Measurements from ENCODE around the gene NREP. TPM values are rescaled to one million over a fixed set of nuclear protein-coding genes. Genes with fewer than 3 reads are reported as not detected.

The NREP gene
- total and polyA plus RNA-seq, 2 donors (not counting 3 experiments of a cell fraction or from before 2014, with no cell fraction given) = 96.7 to 112 TPM

DNA sequence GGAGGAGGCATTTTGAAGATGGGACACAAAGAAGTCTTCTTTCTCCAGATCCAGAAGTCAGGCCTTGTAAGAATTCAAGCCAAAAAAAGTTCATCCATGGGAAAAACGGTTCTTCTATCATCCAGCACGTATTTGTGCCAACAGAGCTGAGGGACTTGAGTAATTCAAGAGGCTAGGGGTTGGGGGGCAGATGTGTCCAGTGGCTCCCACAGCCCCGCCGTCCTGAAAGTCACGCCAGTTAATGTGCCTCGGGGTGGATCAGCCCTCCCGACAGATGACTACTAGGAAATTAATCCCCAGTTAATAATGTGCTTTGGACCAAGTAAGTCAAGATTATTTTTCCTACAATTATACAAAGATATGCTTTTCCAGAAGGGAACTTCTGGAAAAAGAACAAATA is 23.4 kb downstream of the NREP start:
- no peaks in the 10 kb centered on the region for H3K9me1 ChIP-seq (replicated peaks; ENCODE audit: control insufficient read depth, extremely low read depth, insufficient read depth, low read length)
- H4K20me1 ChIP-seq (replicated peaks; ENCODE audit: control insufficient read depth, extremely low read depth, insufficient read depth, low read length) = no peaks in the 10 kb centered on the region
- no TSS peak for BruUV-seq (replicated peaks)
- ChIA-PET CTCF (no interaction called here), POLR2A (no interaction called here)
- H3K79me2 ChIP-seq (ENCODE audit: control insufficient read depth, insufficient read depth, low read length) = no peaks in the 10 kb centered on the region
- H3K27ac ChIP-seq (ENCODE audit: insufficient read depth, low read depth, low read length) = no peak overlapping the region
- H3K4me2 ChIP-seq (ENCODE audit: insufficient read depth, low read length) = no peak overlapping the region
- no peaks in the 10 kb centered on the region for H3K27me3 ChIP-seq (ENCODE audit: control insufficient read depth in 2 of 2, insufficient read depth in 2 of 2, low read length in 2 of 2)
- intact Hi-C loops (cut with micrococcal nuclease) (no loop called here), dilution Hi-C loops (cut with MboI; ENCODE audit: extremely low pct_ligation_motif_present, low sequenced_read_pairs) (no loop called here)
- FAIRE-seq (no peak), DNase-seq (ENCODE audit: low read depth, low spot score) (no peak)
- H3K9ac ChIP-seq (replicated peaks; ENCODE audit: extremely low read depth, insufficient read depth, low read length) = no peak overlapping the region
- H3K9me3 ChIP-seq (replicated peaks; ENCODE audit: control insufficient read depth, insufficient read depth, low read length) = no peaks in the 10 kb centered on the region
- H3K4me3 ChIP-seq (replicated peaks in 1 of 3; ENCODE audit: insufficient read depth in 1 of 3, low read depth in 1 of 3, low read length in 3 of 3) = no peak overlapping the region
- no peak overlapping the region for H2AFZ ChIP-seq (ENCODE audit: low read depth, low read length)
- H3K4me1 ChIP-seq (ENCODE audit: control insufficient read depth, extremely low read depth, insufficient read depth, low read length) = no peaks in the 10 kb centered on the region
- no peak for TF ChIP-seq JUN (IDR thresholded peaks at IDR 0.05; ENCODE audit: borderline replicate concordance, insufficient read depth, insufficient read length, low read depth)
- TF ChIP-seq, protein P1, sequence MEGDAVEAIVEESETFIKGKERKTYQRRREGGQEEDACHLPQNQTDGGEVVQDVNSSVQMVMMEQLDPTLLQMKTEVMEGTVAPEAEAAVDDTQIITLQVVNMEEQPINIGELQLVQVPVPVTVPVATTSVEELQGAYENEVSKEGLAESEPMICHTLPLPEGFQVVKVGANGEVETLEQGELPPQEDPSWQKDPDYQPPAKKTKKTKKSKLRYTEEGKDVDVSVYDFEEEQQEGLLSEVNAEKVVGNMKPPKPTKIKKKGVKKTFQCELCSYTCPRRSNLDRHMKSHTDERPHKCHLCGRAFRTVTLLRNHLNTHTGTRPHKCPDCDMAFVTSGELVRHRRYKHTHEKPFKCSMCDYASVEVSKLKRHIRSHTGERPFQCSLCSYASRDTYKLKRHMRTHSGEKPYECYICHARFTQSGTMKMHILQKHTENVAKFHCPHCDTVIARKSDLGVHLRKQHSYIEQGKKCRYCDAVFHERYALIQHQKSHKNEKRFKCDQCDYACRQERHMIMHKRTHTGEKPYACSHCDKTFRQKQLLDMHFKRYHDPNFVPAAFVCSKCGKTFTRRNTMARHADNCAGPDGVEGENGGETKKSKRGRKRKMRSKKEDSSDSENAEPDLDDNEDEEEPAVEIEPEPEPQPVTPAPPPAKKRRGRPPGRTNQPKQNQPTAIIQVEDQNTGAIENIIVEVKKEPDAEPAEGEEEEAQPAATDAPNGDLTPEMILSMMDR (IDR thresholded peaks at IDR 0.05; ENCODE audit: extremely low read depth in 1 of 2, insufficient read depth in 1 of 2, low read depth in 1 of 2, low read length in 2 of 2) = no peak
- TF ChIP-seq, protein P2, sequence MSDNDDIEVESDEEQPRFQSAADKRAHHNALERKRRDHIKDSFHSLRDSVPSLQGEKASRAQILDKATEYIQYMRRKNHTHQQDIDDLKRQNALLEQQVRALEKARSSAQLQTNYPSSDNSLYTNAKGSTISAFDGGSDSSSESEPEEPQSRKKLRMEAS (IDR thresholded peaks at IDR 0.05; ENCODE audit: insufficient read depth, insufficient read length) = no peak
- no peak for TF ChIP-seq MYC (IDR thresholded peaks at IDR 0.05; ENCODE audit: low read depth, low read length)
- TF ChIP-seq GATA2 (IDR thresholded peaks at IDR 0.05; ENCODE audit: insufficient read depth, insufficient read length, low read depth, low read length) = no peak
- TF ChIP-seq EZH2 (IDR thresholded peaks at IDR 0.05; ENCODE audit: borderline replicate concordance, low read depth, low read length, severe bottlenecking) = no peak
- TF ChIP-seq POLR2AphosphoS5 (IDR thresholded peaks at IDR 0.05; ENCODE audit: insufficient read depth, low read depth, low read length) = no peak
- no peak for TF ChIP-seq FOS (IDR thresholded peaks at IDR 0.05; ENCODE audit: borderline replicate concordance, insufficient read depth, low read length)
- no peak for TF ChIP-seq POLR2A (IDR thresholded peaks at IDR 0.05; ENCODE audit: low read depth, low read length)
- peaks cover 6 to 14% of the 10 kb centered on the region in 2 experiments for H3K36me3 ChIP-seq (ENCODE audit: control insufficient read depth in 2 of 2, extremely low read depth in 1 of 2, insufficient read depth in 2 of 2, low read length in 2 of 2)

Measured in endothelial cell of umbilical vein (primary cell).